Neural crest cell (in vitro differentiated cells): ENCODE measurements around the gene KDELR1. TPM values are rescaled to one million over a fixed set of nuclear protein-coding genes. Genes with fewer than 3 reads are reported as not detected.
A peak's percentile ranks its signal among the peaks of the same experiment; 100 is the strongest.

Experiments
- DNase-seq: peaks from one replicate; pipeline ENCODE4 v3.0.0; 2021; ENCODE audit warnings: low read depth, mixed read lengths, low spot score
- H3K27ac Mint-ChIP-seq: one replicate; pipeline ENCODE4 v1.8.0; 2021; ENCODE audit warnings: mild to moderate bottlenecking, mixed read lengths; ENCODE audit not compliant: unreplicated experiment
- H3K27me3 Mint-ChIP-seq: 2 replicates; pipeline ENCODE4 v1.8.0; 2021; ENCODE audit warnings: low read depth, mild to moderate bottlenecking, mixed read lengths
- H3K36me3 Mint-ChIP-seq: 2 replicates; pipeline ENCODE4 v1.8.0; 2021; ENCODE audit warnings: low read depth, mild to moderate bottlenecking, mixed read lengths
- H3K4me1 Mint-ChIP-seq: 2 replicates; pipeline ENCODE4 v1.8.0; 2021; ENCODE audit warnings: mixed read lengths
- H3K4me3 Mint-ChIP-seq: one replicate; pipeline ENCODE4 v1.8.0; 2021; ENCODE audit warnings: mild to moderate bottlenecking, mixed read lengths
- H3K9me3 Mint-ChIP-seq: 2 replicates; pipeline ENCODE4 v1.8.0; 2021; ENCODE audit warnings: mixed read lengths
- total RNA-seq: library from RNA; stranded (reverse); gene quantifications from 2 replicates; pipeline ENCODE4 v1.2.1, GENCODE V29; 2021
- TF ChIP-seq, protein P1 (sequence below): fragments of 200-600 bp; sonication (generic); conservative IDR thresholded peaks from 2 replicates; pipeline ENCODE4 v1.5.0; 2021; ENCODE audit warnings: antibody characterized with exemption, mild to moderate bottlenecking

Gene KDELR1
- total RNA-seq, 1 donor from 2014 or later = 172 TPM

DNA sequence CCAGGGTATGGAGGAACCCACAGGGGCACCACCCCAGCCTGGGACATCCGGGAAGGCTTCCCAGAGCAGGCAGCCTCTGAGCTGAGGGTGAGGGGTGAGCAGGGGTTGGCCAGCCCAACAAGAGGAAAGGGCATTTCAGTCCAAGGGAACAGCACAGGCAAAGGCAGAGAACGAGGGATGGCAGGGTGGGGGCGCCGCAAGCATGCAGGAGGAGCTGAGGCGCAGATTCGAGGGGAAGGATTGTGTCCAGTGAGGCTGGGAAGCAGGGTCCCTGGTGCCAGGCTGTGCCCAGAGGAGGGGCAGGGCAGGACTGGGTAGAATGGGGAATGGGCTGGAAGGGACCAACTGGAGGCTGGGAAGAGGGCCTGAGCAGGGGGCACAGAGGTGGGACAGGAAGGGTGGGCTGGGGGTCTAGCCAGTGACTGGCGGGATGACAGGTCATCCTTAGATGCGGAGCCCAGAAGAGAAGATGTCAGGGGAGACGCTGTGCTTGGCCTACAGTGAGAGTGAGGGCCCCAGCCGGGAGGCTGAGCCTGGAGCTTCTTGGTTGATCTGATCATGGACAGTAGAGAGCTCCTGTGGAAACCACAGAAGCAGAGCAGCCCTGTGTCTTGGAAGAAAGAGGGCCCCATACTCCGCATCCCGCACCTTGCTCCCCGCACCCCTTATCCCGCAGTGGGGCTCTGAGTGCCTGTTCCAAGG, 52.4 kb downstream of the KDELR1 start:
- Mint-ChIP-seq H3K4me1 (peaks cover 8% of the 10 kb centered on the region), H3K27me3 (peaks cover 3% of the 10 kb centered on the region), H3K4me3 (no peak overlapping the region), H3K36me3 (no peaks in the 10 kb centered on the region), H3K9me3 (no peaks in the 10 kb centered on the region), H3K27ac (peak overlapping the region; percentile 27)
- TF ChIP-seq, protein P1, sequence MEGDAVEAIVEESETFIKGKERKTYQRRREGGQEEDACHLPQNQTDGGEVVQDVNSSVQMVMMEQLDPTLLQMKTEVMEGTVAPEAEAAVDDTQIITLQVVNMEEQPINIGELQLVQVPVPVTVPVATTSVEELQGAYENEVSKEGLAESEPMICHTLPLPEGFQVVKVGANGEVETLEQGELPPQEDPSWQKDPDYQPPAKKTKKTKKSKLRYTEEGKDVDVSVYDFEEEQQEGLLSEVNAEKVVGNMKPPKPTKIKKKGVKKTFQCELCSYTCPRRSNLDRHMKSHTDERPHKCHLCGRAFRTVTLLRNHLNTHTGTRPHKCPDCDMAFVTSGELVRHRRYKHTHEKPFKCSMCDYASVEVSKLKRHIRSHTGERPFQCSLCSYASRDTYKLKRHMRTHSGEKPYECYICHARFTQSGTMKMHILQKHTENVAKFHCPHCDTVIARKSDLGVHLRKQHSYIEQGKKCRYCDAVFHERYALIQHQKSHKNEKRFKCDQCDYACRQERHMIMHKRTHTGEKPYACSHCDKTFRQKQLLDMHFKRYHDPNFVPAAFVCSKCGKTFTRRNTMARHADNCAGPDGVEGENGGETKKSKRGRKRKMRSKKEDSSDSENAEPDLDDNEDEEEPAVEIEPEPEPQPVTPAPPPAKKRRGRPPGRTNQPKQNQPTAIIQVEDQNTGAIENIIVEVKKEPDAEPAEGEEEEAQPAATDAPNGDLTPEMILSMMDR = no peak
- no peak for DNase-seq

DNA sequence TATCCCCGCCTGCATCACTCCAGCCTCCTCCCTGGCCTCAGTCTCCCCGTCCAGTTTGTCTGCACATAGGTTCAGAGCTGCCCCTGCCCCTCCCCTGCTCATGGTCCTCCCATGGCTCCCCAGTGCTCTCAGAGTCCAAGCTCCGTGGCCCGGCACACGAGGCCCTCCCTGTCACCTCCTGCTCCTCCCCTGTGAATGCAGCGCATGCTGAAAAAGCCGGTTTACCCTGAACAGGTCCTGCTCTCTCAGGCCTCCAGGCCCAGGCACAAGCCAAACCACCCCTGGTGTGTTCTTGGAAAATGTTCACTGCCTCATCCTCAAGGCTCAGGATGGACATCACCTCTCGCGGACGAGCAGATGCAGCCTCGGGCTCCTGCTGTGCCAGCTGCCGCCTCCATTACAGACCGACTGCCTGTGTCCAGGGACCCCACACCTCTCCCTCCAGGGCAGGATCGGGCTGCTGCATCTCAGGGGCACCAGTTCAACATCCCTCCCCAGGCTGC, 53.0 kb downstream of the KDELR1 start:
- no peak overlapping the region for H3K4me3 Mint-ChIP-seq
- H3K4me1 Mint-ChIP-seq = peaks cover 12% of the 10 kb centered on the region
- peaks cover 3% of the 10 kb centered on the region for H3K27me3 Mint-ChIP-seq
- no peak for DNase-seq
- H3K27ac Mint-ChIP-seq = no peak overlapping the region
- H3K9me3 Mint-ChIP-seq = no peaks in the 10 kb centered on the region
- no peaks in the 10 kb centered on the region for H3K36me3 Mint-ChIP-seq
- TF ChIP-seq, protein P1 = no peak

DNA sequence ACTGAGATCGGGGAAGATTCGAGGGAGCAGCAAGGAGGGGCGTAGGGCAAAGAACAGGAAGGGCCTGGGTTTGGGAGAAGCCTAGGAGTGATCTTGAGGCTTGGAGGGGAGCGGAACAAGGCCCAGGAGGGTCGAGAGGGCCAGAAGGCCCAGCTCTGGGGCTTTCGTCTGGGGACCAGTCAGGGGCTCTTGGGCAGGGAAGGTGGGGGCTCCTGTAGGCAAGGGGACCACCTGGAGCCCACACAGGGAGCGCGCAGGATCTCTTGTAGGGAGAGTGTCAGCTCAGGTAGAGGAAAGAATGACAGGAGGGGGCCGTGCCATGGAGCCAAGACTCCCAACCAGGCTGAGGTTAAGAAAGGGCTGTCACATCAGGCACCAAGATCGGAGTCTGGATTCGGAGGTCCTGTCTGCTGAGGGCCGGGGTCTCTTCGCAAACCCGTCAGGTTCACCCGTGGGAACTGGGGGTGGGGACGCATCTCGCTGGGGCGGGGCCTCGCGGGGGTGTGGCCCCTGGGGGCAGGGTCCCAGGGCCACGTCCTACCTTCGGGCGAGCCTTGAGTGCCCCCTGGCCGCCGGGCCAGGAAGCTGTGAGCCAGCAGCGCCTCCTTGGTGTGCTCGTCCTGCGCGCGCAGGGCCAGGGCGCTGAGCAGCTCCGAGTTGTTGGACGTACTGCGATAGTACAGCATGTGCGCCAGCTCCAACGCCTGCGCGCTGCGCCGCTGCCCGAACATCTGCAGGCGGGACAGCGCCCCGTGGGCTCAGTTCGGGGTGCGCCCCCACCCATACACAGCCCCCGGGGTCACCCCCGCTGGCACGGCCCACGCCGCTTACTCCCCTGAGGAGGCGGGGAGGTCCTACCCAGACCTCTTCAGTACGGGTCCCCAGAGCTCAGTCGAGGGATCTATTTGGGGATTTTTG, 57.6 kb downstream of the KDELR1 start:
- peak; percentile 66 for DNase-seq
- TF ChIP-seq, protein P1 = peak; percentile 77
- Mint-ChIP-seq H3K36me3 (peaks cover 6% of the 10 kb centered on the region), H3K9me3 (no peaks in the 10 kb centered on the region), H3K27ac (no peak overlapping the region), H3K4me3 (peak overlapping the region; percentile 86), H3K27me3 (peaks cover 3% of the 10 kb centered on the region), H3K4me1 (peaks cover 45% of the 10 kb centered on the region)

DNA sequence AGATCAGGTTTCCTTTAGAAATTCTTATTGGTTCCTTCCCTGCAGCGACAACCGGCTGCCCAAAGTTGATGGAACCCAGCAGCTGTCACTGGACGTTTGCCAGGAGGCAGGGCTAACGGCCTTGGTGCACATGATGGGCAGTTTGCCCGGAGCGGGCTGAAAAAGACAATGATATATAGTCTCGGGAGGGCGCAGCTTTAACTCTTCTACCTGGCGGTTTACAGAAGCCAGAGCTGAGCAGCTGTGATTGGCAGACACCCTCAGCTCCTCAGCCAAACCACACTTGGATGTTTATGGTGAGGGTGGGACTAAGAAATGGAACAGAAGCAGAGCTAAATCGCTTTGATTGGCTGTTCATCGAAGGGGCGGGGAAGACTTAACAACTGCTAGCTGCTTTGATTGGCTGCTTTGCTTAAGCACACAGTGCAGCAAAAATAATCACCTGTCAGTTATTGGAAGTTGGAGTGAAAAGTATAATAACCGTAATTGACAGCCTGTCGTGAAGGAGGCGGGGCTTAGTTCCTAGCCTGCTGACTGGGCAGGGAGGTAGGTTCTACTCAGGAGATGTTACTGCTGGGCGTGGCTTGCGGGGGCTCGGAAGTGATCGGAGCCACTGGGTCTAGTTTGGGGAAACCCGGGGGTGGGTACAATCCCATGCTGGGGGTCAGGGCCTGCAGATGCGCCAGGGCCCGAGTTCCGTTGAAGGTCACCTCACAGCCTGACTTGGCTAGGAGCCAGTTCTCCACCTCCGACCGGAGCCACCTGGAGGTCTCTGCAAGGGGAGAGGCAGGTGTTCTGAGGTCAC, 58.5 kb downstream of the KDELR1 start:
- Mint-ChIP-seq H3K4me3 (peak overlapping the region; percentile 86), H3K27me3 (peaks cover 3% of the 10 kb centered on the region), H3K36me3 (peaks cover 6% of the 10 kb centered on the region), H3K4me1 (peaks cover 45% of the 10 kb centered on the region), H3K9me3 (peaks cover 2% of the 10 kb centered on the region), H3K27ac (no peak overlapping the region)
- DNase-seq = peak; percentile 50
- TF ChIP-seq, protein P1 = no peak

Other genes with a start within 250 kb of the KDELR1 start
- gene LIG1, start 221.2 kb downstream of the KDELR1 start, total RNA-seq = 144 and 156 TPM in 2 replicates
- gene ZSWIM9, start 220.9 kb downstream of the KDELR1 start, total RNA-seq = 11.2 and 13.4 TPM in 2 replicates
- gene CARD8, start 135.6 kb downstream of the KDELR1 start, total RNA-seq = 65.8 and 73.8 TPM in 2 replicates
- gene ZNF114, start 121.5 kb downstream of the KDELR1 start, total RNA-seq = 9.8 and 11.2 TPM in 2 replicates
- 27.4 and 30.5 TPM in 2 replicates for gene EMP3, start 66.0 kb downstream of the KDELR1 start, total RNA-seq
- gene TMEM143, start 27.6 kb downstream of the KDELR1 start, total RNA-seq = 6.8 and 8.4 TPM in 2 replicates
- gene SYNGR4, start 27.2 kb downstream of the KDELR1 start, total RNA-seq = not detected in 2 replicates
- gene GRIN2D, start 2.1 kb upstream of the KDELR1 start, total RNA-seq = 0.68 and 0.75 TPM in 2 replicates
- gene GRWD1, start 54.4 kb upstream of the KDELR1 start, total RNA-seq = 52.1 and 56.1 TPM in 2 replicates
- gene KCNJ14, start 64.0 kb upstream of the KDELR1 start, total RNA-seq = 1.5 and 2.0 TPM in 2 replicates
- gene CYTH2, start 77.8 kb upstream of the KDELR1 start, total RNA-seq = 172 and 196 TPM in 2 replicates
- gene LMTK3, start 120.3 kb upstream of the KDELR1 start, total RNA-seq = 3.1 and 3.3 TPM in 2 replicates
- gene SULT2B1, start 160.6 kb upstream of the KDELR1 start, total RNA-seq = not detected in 2 replicates
- gene SPACA4, start 215.2 kb upstream of the KDELR1 start, total RNA-seq = not detected in 2 replicates
- gene FAM83E, start 223.5 kb upstream of the KDELR1 start, total RNA-seq = 5.9 and 6.1 TPM in 2 replicates
- gene RPL18, start 227.6 kb upstream of the KDELR1 start, total RNA-seq = 1,772 and 1,774 TPM in 2 replicates
- gene SPHK2, start 228.0 kb upstream of the KDELR1 start, total RNA-seq = 48.5 and 50.3 TPM in 2 replicates
- 4.9 and 5.2 TPM in 2 replicates for gene DBP, start 245.8 kb upstream of the KDELR1 start, total RNA-seq